ENCODE data around the gene ARSD.
"Not testable (repeated sequence)": the region's sequence is repeated elsewhere in the genome, so short reads cannot be mapped to it uniquely, and the experiment has no call there.

GRCh38 chrX:2897690-2898623, 31.2 kb downstream of the ARSD start:
- not testable (repeated sequence) for TF ChIP-seq CTCF, MAX (IDR thresholded peaks at IDR 0.05; ENCODE audit: low read depth, low read length)
